OCI-LY3 (cell line): ENCODE data around the gene PDE9A.

ENCODE experiments used
- H2AFZ ChIP-seq: fragments of 200-600, 300-600 bp; shearing (Covaris generic); 2 replicates; pipeline ENCODE4 v1.6.0; 2014; ENCODE audit warnings: antibody characterized with exemption, low read depth, low read length
- H3K27ac ChIP-seq: fragments of 200-600, 300-600 bp; sonication (generic); 2 replicates; pipeline ENCODE4 v1.5.1; 2014; ENCODE audit warnings: mild to moderate bottlenecking, low read length, moderate library complexity, mixed read lengths
- H3K27me3 ChIP-seq: fragments of 200-600, 300-600 bp; sonication (generic); 2 replicates; pipeline ENCODE4 v1.6.1; 2014; ENCODE audit warnings: low read depth, low read length, mixed read lengths
- H3K36me3 ChIP-seq: fragments of 200-600, 300-600 bp; sonication (generic); replicated peaks from 2 replicates; pipeline ENCODE3; 2014; ENCODE audit warnings: low read depth, low read length, mixed read lengths
- H3K4me1 ChIP-seq: fragments of 300-600, 200-600 bp; sonication (generic); 2 replicates; pipeline ENCODE4 v1.6.1; 2014; ENCODE audit warnings: low read length, mixed read lengths
- H3K4me2 ChIP-seq: fragments of 200-600, 300-600 bp; sonication (generic); 2 replicates; pipeline ENCODE4 v1.6.1; 2014; ENCODE audit warnings: low read length, mixed read lengths
- H3K4me3 ChIP-seq: fragments of 300-600, 200-600 bp; sonication (generic); 2 replicates; pipeline ENCODE4 v1.5.1; 2014; ENCODE audit warnings: antibody characterized with exemption, mild to moderate bottlenecking, low read length, moderate library complexity
- H3K79me2 ChIP-seq: fragments of 300-600, 200-600 bp; shearing (Covaris generic); 2 replicates; pipeline ENCODE4 v1.6.1; 2014; ENCODE audit warnings: mild to moderate bottlenecking, low read length, mixed read lengths
- H3K9ac ChIP-seq: fragments of 300-600, 200-600 bp; shearing (Covaris generic); 2 replicates; pipeline ENCODE4 v1.6.0; 2014; ENCODE audit warnings: mild to moderate bottlenecking, low read length, moderate library complexity
- H3K9me3 ChIP-seq: fragments of 200-600, 300-600 bp; shearing (Covaris generic); 2 replicates; pipeline ENCODE4 v1.6.1; 2014; ENCODE audit warnings: low read length, mixed read lengths; ENCODE audit not compliant: insufficient read depth
- H4K20me1 ChIP-seq: fragments of 200-600, 300-600 bp; sonication (generic); 2 replicates; pipeline ENCODE4 v1.6.1; 2016; ENCODE audit warnings: low read length, mixed read lengths; ENCODE audit not compliant: insufficient read depth
- EZH2phosphoT487 ChIP-seq: fragments of 200-600 bp; shearing (Covaris generic); IDR thresholded peaks from 2 replicates; pipeline ENCODE4 v1.6.1; 2018; ENCODE audit warnings: antibody characterized with exemption, mixed run types, low read depth
- TF ChIP-seq, protein P1 (sequence below): fragments of 200-600, 300-600 bp; sonication (generic); IDR thresholded peaks from 2 replicates; pipeline ENCODE4 v1.5.1; 2014; ENCODE audit warnings: antibody characterized with exemption, low read length, low read depth

PDE9A gene

DNA sequence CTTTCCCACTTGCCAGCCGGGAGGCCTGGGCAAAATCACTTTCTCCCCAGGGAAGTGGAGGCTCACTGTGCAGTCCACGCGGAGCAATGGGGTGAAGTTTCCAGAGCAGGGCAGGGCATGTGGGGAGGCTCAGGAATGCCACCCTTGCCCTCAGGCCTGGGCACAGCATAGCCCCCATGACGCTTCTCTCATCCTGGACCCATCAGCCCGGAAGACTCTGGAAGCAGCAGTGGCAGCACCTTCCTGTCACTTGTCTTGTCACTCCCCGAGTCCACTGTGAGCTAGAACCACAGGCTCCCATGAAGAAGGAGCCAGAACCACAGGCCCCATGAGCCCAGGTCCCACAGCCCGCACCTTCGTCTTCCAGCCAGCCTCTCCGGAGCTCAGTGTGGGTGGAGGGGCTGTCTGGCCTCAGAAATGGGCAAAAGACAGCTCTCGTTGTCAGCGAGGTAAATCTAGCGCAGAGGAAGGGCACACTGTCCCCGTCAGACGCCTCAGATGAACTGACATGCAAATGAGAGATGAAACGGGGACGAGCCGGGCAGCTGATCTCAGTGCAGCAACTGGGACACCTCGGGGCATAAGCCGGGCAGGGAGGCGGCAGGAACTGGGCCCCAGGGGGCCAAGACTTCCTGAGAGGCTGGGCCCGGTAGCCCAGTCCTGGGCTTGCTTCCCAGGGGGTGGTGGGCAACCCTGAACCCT is 6.1 kb downstream of the PDE9A start:
- peak overlapping the region; percentile 56 for H3K4me2 ChIP-seq
- no peak overlapping the region for H3K27ac ChIP-seq
- peak overlapping the region; percentile 81; the same call in 1 of the 2 replicates for H2AFZ ChIP-seq
- no peak overlapping the region for H3K9ac ChIP-seq
- H3K36me3 ChIP-seq: no peaks in the 10 kb centered on the region
- H3K79me2 ChIP-seq: no peaks in the 10 kb centered on the region
- no peaks in the 10 kb centered on the region for H4K20me1 ChIP-seq
- H3K27me3 ChIP-seq: peaks cover 36% of the 10 kb centered on the region
- H3K9me3 ChIP-seq: no peaks in the 10 kb centered on the region
- H3K4me1 ChIP-seq: peaks cover 24% of the 10 kb centered on the region
- TF ChIP-seq, protein P1, sequence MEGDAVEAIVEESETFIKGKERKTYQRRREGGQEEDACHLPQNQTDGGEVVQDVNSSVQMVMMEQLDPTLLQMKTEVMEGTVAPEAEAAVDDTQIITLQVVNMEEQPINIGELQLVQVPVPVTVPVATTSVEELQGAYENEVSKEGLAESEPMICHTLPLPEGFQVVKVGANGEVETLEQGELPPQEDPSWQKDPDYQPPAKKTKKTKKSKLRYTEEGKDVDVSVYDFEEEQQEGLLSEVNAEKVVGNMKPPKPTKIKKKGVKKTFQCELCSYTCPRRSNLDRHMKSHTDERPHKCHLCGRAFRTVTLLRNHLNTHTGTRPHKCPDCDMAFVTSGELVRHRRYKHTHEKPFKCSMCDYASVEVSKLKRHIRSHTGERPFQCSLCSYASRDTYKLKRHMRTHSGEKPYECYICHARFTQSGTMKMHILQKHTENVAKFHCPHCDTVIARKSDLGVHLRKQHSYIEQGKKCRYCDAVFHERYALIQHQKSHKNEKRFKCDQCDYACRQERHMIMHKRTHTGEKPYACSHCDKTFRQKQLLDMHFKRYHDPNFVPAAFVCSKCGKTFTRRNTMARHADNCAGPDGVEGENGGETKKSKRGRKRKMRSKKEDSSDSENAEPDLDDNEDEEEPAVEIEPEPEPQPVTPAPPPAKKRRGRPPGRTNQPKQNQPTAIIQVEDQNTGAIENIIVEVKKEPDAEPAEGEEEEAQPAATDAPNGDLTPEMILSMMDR: no peak
- TF ChIP-seq EZH2phosphoT487: no peak
- H3K4me3 ChIP-seq: peak overlapping the region; percentile 62

DNA sequence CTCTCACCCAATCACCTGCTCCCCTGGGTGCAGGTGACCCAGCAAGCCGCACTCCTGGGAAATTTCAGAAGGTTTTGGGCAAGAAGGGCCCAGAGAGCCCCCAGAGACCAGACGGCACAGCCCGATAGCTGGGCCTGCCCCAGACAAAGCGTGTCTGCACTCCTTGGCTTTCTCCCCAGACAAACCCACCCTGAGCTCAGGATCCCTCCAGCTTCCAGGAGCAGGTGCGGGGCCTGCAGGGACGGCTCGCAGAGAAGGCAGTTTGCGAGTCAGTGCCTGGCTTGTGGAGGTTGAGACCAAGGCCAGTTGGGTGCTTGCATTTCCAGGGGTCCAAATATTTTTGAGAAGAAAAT is 6.7 kb downstream of the PDE9A start:
- no peak overlapping the region for H3K27ac ChIP-seq
- H3K4me2 ChIP-seq: peak overlapping the region; percentile 56
- peak overlapping the region; percentile 62; the same call in 1 of the 2 replicates for H3K4me3 ChIP-seq
- H3K36me3 ChIP-seq: no peaks in the 10 kb centered on the region
- peaks cover 30% of the 10 kb centered on the region for H3K27me3 ChIP-seq
- H3K79me2 ChIP-seq: no peaks in the 10 kb centered on the region
- TF ChIP-seq, protein P1: no peak
- no peak for TF ChIP-seq EZH2phosphoT487
- H3K4me1 ChIP-seq: peaks cover 20% of the 10 kb centered on the region
- H2AFZ ChIP-seq: 0 out of 2 replicates have a peak overlapping the region, but pooled peaks have one; percentile 81
- H3K9me3 ChIP-seq: no peaks in the 10 kb centered on the region
- H3K9ac ChIP-seq: no peak overlapping the region
- no peaks in the 10 kb centered on the region for H4K20me1 ChIP-seq

DNA sequence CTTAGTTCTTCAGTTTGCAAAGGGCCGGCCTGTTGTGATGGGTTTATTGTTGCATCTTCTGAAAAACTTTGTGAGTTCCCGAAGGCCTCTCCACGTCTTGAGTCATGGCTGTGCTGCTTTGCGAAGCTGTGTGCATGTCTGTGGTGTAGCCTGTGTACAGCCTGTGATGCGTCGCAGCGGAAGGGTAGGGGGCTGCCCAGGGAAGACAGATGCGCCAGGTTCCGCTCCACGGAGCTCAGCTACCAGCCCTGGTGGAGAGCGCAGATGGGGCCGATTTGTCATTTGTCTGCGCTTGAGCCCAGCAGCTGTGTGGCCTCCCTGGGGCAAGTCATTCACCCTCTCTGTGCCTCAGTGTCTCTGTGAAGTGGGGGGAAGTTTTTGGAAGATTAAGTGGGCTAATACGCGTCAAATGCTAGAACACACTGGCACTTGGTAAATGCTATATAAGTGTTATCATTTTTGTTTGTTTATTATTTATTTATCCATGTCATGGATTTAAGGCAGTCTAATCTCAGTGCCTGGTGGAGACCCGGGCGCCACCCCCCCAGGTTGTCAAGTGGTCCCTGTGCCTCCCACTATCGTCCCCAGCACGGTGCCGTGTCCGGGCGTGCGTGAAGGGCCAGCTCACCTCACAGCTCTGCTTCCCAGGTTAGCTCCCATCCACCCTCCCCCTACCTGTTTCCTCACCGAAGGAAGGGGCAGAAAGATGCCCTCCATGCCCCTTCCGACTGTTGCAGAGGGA is 8.4 kb downstream of the PDE9A start:
- no peaks in the 10 kb centered on the region for H4K20me1 ChIP-seq
- TF ChIP-seq, protein P1: no peak
- TF ChIP-seq EZH2phosphoT487: no peak
- no peaks in the 10 kb centered on the region for H3K36me3 ChIP-seq
- peaks cover 20% of the 10 kb centered on the region for H3K4me1 ChIP-seq
- H2AFZ ChIP-seq: no peak overlapping the region
- no peaks in the 10 kb centered on the region for H3K9me3 ChIP-seq
- H3K4me2 ChIP-seq: no peak overlapping the region
- no peak overlapping the region for H3K4me3 ChIP-seq
- no peaks in the 10 kb centered on the region for H3K79me2 ChIP-seq
- no peak overlapping the region for H3K9ac ChIP-seq
- H3K27me3 ChIP-seq: peaks cover 21% of the 10 kb centered on the region
- H3K27ac ChIP-seq: no peak overlapping the region

DNA sequence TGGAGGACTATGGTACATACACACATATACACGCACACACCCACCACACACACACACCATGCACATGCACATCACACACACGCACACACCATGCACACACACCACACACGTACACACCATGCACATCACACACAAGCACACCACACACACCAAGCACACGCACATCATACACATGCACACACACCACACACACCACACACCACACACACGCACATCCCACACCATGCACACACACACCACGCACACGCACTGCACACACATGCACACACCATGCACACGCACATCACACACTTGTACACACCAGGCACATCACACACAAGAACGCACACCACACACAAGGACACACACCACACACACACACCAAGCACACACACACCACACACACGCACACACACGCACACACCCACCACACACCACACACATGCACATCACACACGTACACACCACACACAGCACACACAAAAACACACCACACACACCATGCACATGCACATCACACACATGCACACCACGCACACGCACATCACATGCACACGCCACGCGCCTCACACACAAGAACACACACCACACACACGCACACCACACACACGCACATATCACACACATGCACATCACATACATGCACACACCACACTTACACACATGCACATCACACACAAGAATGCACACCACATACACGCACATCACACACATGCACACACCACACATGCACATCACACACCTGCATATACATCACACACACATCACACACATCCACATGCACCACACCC is 9.2 kb downstream of the PDE9A start:
- no peak overlapping the region for H3K4me3 ChIP-seq
- no peak overlapping the region for H3K4me2 ChIP-seq
- peaks cover 21% of the 10 kb centered on the region for H3K27me3 ChIP-seq
- H3K36me3 ChIP-seq: no peaks in the 10 kb centered on the region
- no peaks in the 10 kb centered on the region for H3K79me2 ChIP-seq
- H2AFZ ChIP-seq: no peak overlapping the region
- TF ChIP-seq EZH2phosphoT487: no peak
- TF ChIP-seq, protein P1: no peak
- H3K4me1 ChIP-seq: peaks cover 20% of the 10 kb centered on the region
- no peak overlapping the region for H3K9ac ChIP-seq
- no peak overlapping the region for H3K27ac ChIP-seq
- no peaks in the 10 kb centered on the region for H3K9me3 ChIP-seq
- H4K20me1 ChIP-seq: no peaks in the 10 kb centered on the region
